Brain microvascular endothelial cell (primary cell): ENCODE data around the gene KRT17.

Experiments used
- DNase-seq: peaks from one replicate; pipeline ENCODE4 v3.0.0-alpha.2; 2020
- H3K27ac ChIP-seq: fragments of 250-450 bp; sonication (Bioruptor Pico); 2 replicates; pipeline ENCODE4 v1.5.1; 2020; ENCODE audit warnings: mild to moderate bottlenecking, moderate library complexity
- H3K27me3 ChIP-seq: fragments of 250-450 bp; sonication (Bioruptor Pico); replicated peaks from 2 replicates; pipeline ENCODE4 v1.5.1; 2020; ENCODE audit warnings: mild to moderate bottlenecking
- H3K36me3 ChIP-seq: fragments of 250-450 bp; sonication (Bioruptor Pico); replicated peaks from 2 replicates; pipeline ENCODE4 v1.5.1; 2020; ENCODE audit warnings: mild to moderate bottlenecking
- H3K4me3 ChIP-seq: 2 replicates; pipeline ENCODE4 v1.5.1; 2011; ENCODE audit warnings: low read depth, mild to moderate bottlenecking, control low read depth, low read length, moderate library complexity
- CTCF ChIP-seq: IDR thresholded peaks from 2 replicates; pipeline ENCODE4 v1.5.1; 2011; ENCODE audit warnings: low read depth, mild to moderate bottlenecking, moderate library complexity, low read length, control low read depth, inconsistent platforms; ENCODE audit errors: missing control alignments
- in situ Hi-C: cut with HindIII; loops from 2 replicates; pipeline ENCODE4 v1.10.0; 2017; ENCODE audit warnings: low sequenced_read_pairs, low pct_ligation_motif_present

The KRT17 gene

GRCh38 chr17:41638194-41638593 lies 13.8 kb upstream of the KRT17 start:
- H3K4me3 ChIP-seq: no peak overlapping the region
- no peaks in the 10 kb centered on the region for H3K36me3 ChIP-seq
- no peak overlapping the region for H3K27ac ChIP-seq
- in situ Hi-C loops: no loop called here
- DNase-seq: no peak
- no peak for TF ChIP-seq CTCF
- no peaks in the 10 kb centered on the region for H3K27me3 ChIP-seq

- in situ Hi-C loops: no loop called here
- TF ChIP-seq CTCF: no peak
- H3K36me3 ChIP-seq: no peaks in the 10 kb centered on the region
- DNase-seq: no peak
- H3K4me3 ChIP-seq: no peak overlapping the region
- no peaks in the 10 kb centered on the region for H3K27me3 ChIP-seq
- no peak overlapping the region for H3K27ac ChIP-seq
These were observed 12.3 kb upstream of the KRT17 start for GRCh38 chr17:41636652-41637051.

- Histone ChIP-seq H3K36me3 (no peaks in the 10 kb centered on the region), H3K27me3 (no peaks in the 10 kb centered on the region), H3K4me3 (no peak overlapping the region), H3K27ac (no peak overlapping the region)
- in situ Hi-C loops: no loop called here
- no peak for TF ChIP-seq CTCF
- DNase-seq: no peak
These were observed 11.0 kb upstream of the KRT17 start for GRCh38 chr17:41635121-41636097.

- no peaks in the 10 kb centered on the region for H3K27me3 ChIP-seq
- H3K27ac ChIP-seq: no peak overlapping the region
- in situ Hi-C loops: no loop called here
- no peaks in the 10 kb centered on the region for H3K36me3 ChIP-seq
- no peak for DNase-seq
- no peak for TF ChIP-seq CTCF
- H3K4me3 ChIP-seq: no peak overlapping the region
These were observed 10.3 kb upstream of the KRT17 start for GRCh38 chr17:41634639-41635038.

- no peak for DNase-seq
- in situ Hi-C loops: no loop called here
- TF ChIP-seq CTCF: no peak
These were observed 9.3 kb upstream of the KRT17 start for GRCh38 chr17:41633556-41634199.

More at GRCh38 chr17:41633556-41634199, 9.3 kb upstream of the KRT17 start:
- no peaks in the 10 kb centered on the region for H3K36me3 ChIP-seq
- H3K4me3 ChIP-seq: no peak overlapping the region
- H3K27me3 ChIP-seq: no peaks in the 10 kb centered on the region
- no peak overlapping the region for H3K27ac ChIP-seq
